Neuronal stem cell (in vitro differentiated cells): ENCODE measurements around the gene PIGN.

Source experiments
- DNase-seq: peaks from one replicate; pipeline ENCODE4 v3.0.0-alpha.2; 2013; ENCODE audit warnings: low spot score
- H2AFZ ChIP-seq: one replicate; pipeline ENCODE4 v1.6.1; 2013; ENCODE audit warnings: mild to moderate bottlenecking, low read length, inconsistent platforms
- H2AK5ac ChIP-seq: 2 replicates; pipeline ENCODE4 v1.6.1; 2013; ENCODE audit warnings: low read depth, mild to moderate bottlenecking, inconsistent platforms, low read length, moderate library complexity, mixed read lengths
- H2BK120ac ChIP-seq: 2 replicates; pipeline ENCODE4 v1.6.1; 2013; ENCODE audit warnings: low read depth, mild to moderate bottlenecking, inconsistent platforms, low read length, moderate library complexity, mixed read lengths
- H2BK12ac ChIP-seq: one replicate; pipeline ENCODE4 v1.6.1; 2013; ENCODE audit warnings: low read length, inconsistent platforms
- H2BK15ac ChIP-seq: 2 replicates; pipeline ENCODE4 v1.6.1; 2013; ENCODE audit warnings: mild to moderate bottlenecking, low read length, inconsistent platforms, mixed read lengths
- H2BK5ac ChIP-seq: one replicate; pipeline ENCODE4 v1.6.1; 2013; ENCODE audit warnings: inconsistent platforms, mild to moderate bottlenecking, low read length, moderate library complexity
- H3K14ac ChIP-seq: one replicate; pipeline ENCODE4 v1.6.1; 2013; ENCODE audit warnings: low read length, inconsistent platforms
- H3K18ac ChIP-seq: 2 replicates; pipeline ENCODE4 v1.6.1; 2013; ENCODE audit warnings: low read length, inconsistent platforms
- H3K23ac ChIP-seq: 2 replicates; pipeline ENCODE4 v1.6.1; 2013; ENCODE audit warnings: low read depth, mild to moderate bottlenecking, mixed read lengths, low read length, inconsistent platforms; ENCODE audit not compliant: poor library complexity
- H3K27ac ChIP-seq: replicated peaks from 3 replicates; pipeline ENCODE4 v1.5.1; 2013; ENCODE audit warnings: low read length, inconsistent platforms
- H3K27me3 ChIP-seq, 3 experiments: 2 replicates each; pipeline ENCODE4 v1.6.1; 2013; ENCODE audit warnings: low read length in 3 of 3, mild to moderate bottlenecking in 2 of 3, inconsistent platforms in 1 of 3, low read depth in 1 of 3, mixed read lengths in 1 of 3, moderate library complexity in 1 of 3; ENCODE audit not compliant: control insufficient read depth in 3 of 3, insufficient read depth in 3 of 3
- H3K36me3 ChIP-seq, 2 donors: replicated peaks in 1 of 2; 2 replicates each; pipeline ENCODE4 v1.6.1; 2013; ENCODE audit warnings: low read length in 2 of 2; ENCODE audit not compliant: control insufficient read depth in 2 of 2, insufficient read depth in 2 of 2
- H3K4ac ChIP-seq: 2 replicates; pipeline ENCODE4 v1.6.1; 2013; ENCODE audit warnings: inconsistent platforms, mild to moderate bottlenecking, low read length, moderate library complexity
- H3K4me1 ChIP-seq, 2 donors: 1 replicate in 1 of 2; 2 replicates in 1 of 2; pipeline ENCODE4 v1.6.1; 2013; ENCODE audit warnings: low read length in 2 of 2, low read depth in 1 of 2; ENCODE audit not compliant: control insufficient read depth in 2 of 2, insufficient read depth in 1 of 2
- H3K4me2 ChIP-seq: one replicate; pipeline ENCODE4 v1.6.1; 2013; ENCODE audit warnings: mild to moderate bottlenecking, low read length, inconsistent platforms; ENCODE audit not compliant: insufficient read depth, poor library complexity, severe bottlenecking
- H3K4me3 ChIP-seq, 2 donors: 2 replicates each; pipeline ENCODE4 v1.5.1; 2013; ENCODE audit warnings: low read length in 2 of 2, mild to moderate bottlenecking in 2 of 2, inconsistent platforms in 1 of 2, moderate library complexity in 1 of 2
- H3K79me1 ChIP-seq: one replicate; pipeline ENCODE4 v1.6.1; 2013; ENCODE audit warnings: low read depth, mild to moderate bottlenecking, inconsistent platforms, low read length, moderate library complexity
- H3K9ac ChIP-seq: one replicate; pipeline ENCODE4 v1.6.1; 2013; ENCODE audit warnings: mild to moderate bottlenecking, low read depth, low read length, inconsistent platforms; ENCODE audit not compliant: poor library complexity
- H3K9me3 ChIP-seq, 2 donors: replicated peaks in 1 of 2; 2 replicates each; pipeline versions ENCODE3 to v1.6.1; 2013; ENCODE audit warnings: low read length in 2 of 2, mild to moderate bottlenecking in 2 of 2, inconsistent platforms in 1 of 2, low read depth in 1 of 2, mixed read lengths in 1 of 2, moderate library complexity in 1 of 2; ENCODE audit not compliant: control insufficient read depth in 2 of 2, insufficient read depth in 1 of 2
- H4K8ac ChIP-seq: one replicate; pipeline ENCODE4 v1.6.1; 2013; ENCODE audit warnings: low read depth, mild to moderate bottlenecking, inconsistent platforms, low read length, moderate library complexity
- H4K91ac ChIP-seq: one replicate; pipeline ENCODE4 v1.6.1; 2013; ENCODE audit warnings: low read length, low read depth, mild to moderate bottlenecking, inconsistent platforms; ENCODE audit not compliant: poor library complexity
- WGBS, 2 donors: extraction: QIAGEN DNeasy Blood & Tissue Kit; methylation state at CpG; one replicate each; pipeline ENCODE4 v1.1.7; 2013; ENCODE audit warnings: missing lambda C conversion rate in 2 of 2, mixed read lengths in 1 of 2; ENCODE audit not compliant: insufficient read length in 2 of 2, insufficient replicate concordance in 1 of 2; ENCODE audit errors: extremely low coverage in 2 of 2; 5-methylcytosine and 5-hydroxymethylcytosine counted together

The PIGN gene

DNA sequence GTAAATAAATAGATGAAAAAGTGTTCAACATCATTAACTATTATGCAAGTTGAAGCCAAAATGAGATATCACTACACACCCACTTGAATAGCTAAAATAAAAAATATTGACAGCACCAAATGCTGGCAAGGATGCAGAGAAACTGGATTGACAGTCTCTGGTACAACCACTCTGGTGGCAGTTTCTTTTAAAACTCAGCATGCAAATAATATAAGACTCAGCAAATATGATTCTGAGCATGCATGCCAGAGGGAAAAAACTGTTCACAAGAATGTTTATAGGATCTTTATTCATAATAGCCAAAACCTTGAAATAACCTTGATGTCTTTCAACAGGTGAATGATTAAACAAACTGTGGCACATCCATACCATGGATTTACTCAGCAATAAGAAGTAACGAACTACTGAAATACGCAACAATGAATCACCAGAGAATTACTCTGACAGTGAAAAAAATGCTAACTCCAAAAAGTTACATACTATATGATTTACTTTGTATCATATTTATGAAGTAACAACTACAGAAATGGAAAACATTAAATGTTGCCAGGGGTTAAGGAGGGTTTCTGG, 131.8 kb downstream of the PIGN start:
- Histone ChIP-seq H2AFZ (no peak overlapping the region), H3K27ac (no peak overlapping the region), H2BK15ac (no peak overlapping the region), H4K91ac (no peak overlapping the region), H2BK120ac (no peak overlapping the region), H3K4me2 (no peak overlapping the region), H3K18ac (no peak overlapping the region), H3K4me1 (no peaks in the 10 kb centered on the region), H2BK12ac (no peak overlapping the region), H2BK5ac (no peak overlapping the region), H3K36me3 (peaks cover 0 to 2% of the 10 kb centered on the region in 2 donors), H2AK5ac (no peak overlapping the region), H4K8ac (no peak overlapping the region), H3K4me3 (no peak overlapping the region), H3K4ac (no peak overlapping the region), H3K23ac (no peak overlapping the region), H3K14ac (no peak overlapping the region), H3K27me3 (no peaks in the 10 kb centered on the region), H3K9me3 (peaks cover 0 to 10% of the 10 kb centered on the region in 2 donors), H3K9ac (no peak overlapping the region), H3K79me1 (no peaks in the 10 kb centered on the region)
- DNase-seq = no peak
- WGBS, 2 donors = no CpG with 5 or more reads among the region's 2 CpGs

DNA sequence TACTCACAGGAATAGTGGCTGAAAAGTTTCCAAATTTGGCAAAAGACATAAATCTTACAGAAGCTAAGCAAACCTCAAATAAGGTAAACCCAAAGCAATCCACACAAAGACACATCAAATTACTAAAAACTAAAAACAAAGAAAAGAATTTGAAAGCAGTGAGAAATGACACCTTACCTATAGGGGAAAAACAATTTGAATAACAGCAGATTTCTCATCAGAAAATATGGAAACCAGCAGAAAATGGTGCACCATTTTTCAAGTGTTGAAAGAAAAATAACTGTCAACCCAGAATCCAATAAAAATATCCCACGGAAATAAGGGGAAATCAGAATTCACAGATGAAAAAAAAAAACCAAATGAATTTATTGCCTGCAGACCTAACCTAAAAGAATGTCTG, 138.6 kb downstream of the PIGN start:
- Histone ChIP-seq H3K18ac (no peak overlapping the region), H3K4me3 (no peak overlapping the region), H3K36me3 (peaks cover 0 to 2% of the 10 kb centered on the region in 2 donors), H3K79me1 (no peaks in the 10 kb centered on the region), H3K9me3 (peaks cover 3 to 10% of the 10 kb centered on the region in 2 donors), H3K27ac (no peak overlapping the region), H3K27me3 (no peaks in the 10 kb centered on the region), H2AFZ (no peak overlapping the region), H2BK5ac (no peak overlapping the region), H3K4ac (no peak overlapping the region), H3K4me1 (no peaks in the 10 kb centered on the region), H3K4me2 (no peak overlapping the region), H2AK5ac (no peak overlapping the region), H3K9ac (no peak overlapping the region), H3K23ac (no peak overlapping the region), H4K8ac (no peak overlapping the region), H2BK12ac (no peak overlapping the region), H2BK15ac (no peak overlapping the region), H2BK120ac (no peak overlapping the region), H4K91ac (no peak overlapping the region), H3K14ac (no peak overlapping the region)
- WGBS, 2 donors = no CpG with 5 or more reads among the region's 1 CpG
- no peak for DNase-seq

- Histone ChIP-seq H2BK15ac (no peak overlapping the region), H4K8ac (no peak overlapping the region), H3K79me1 (no peaks in the 10 kb centered on the region), H3K23ac (no peak overlapping the region), H2AK5ac (no peak overlapping the region), H3K27ac (no peak overlapping the region), H3K9ac (no peak overlapping the region), H2BK5ac (no peak overlapping the region), H3K4me1 (no peaks in the 10 kb centered on the region), H3K36me3 (no peaks in the 10 kb centered on the region), H2AFZ (no peak overlapping the region), H2BK12ac (no peak overlapping the region), H2BK120ac (no peak overlapping the region), H4K91ac (no peak overlapping the region), H3K4ac (no peak overlapping the region), H3K27me3 (no peaks in the 10 kb centered on the region), H3K4me2 (no peak overlapping the region), H3K18ac (no peak overlapping the region), H3K4me3 (no peak overlapping the region), H3K14ac (no peak overlapping the region), H3K9me3 (peaks cover 3 to 10% of the 10 kb centered on the region in 2 donors)
- DNase-seq = no peak
- WGBS, 2 donors = no CpG with 5 or more reads among the region's 2 CpGs
These were observed 141.5 kb downstream of the PIGN start for GRCh38 chr18:62045316-62045715.

DNA sequence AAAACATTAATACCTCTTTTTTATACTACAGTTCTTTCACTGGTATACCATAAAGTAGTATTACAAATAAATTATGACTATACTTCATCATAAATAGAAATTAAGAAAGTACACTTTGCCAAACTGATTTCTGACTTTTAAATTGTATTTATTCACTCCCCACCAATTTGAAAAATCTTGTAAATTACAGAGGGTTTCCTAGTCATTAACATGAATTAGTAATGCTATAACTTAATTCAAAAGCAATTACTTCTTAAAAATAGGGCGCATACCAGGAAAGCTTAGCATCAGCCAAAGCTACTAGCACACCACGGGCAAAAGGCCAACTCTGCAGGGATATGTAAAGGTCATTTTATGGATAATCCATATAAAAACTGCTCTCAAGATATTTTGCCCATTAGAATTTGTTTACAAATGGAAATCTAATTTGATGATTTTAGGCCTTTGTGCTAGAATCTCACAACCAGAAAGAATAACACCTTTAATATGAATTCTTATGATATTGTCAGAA, 142.3 kb downstream of the PIGN start:
- H3K14ac ChIP-seq = no peak overlapping the region
- no peaks in the 10 kb centered on the region for H3K79me1 ChIP-seq
- H3K36me3 ChIP-seq = no peaks in the 10 kb centered on the region
- H4K8ac ChIP-seq = no peak overlapping the region
- peaks cover 3 to 10% of the 10 kb centered on the region in 2 donors for H3K9me3 ChIP-seq
- no peaks in the 10 kb centered on the region for H3K4me1 ChIP-seq
- no peak overlapping the region for H3K4me2 ChIP-seq
- H3K27ac ChIP-seq = no peak overlapping the region
- H4K91ac ChIP-seq = no peak overlapping the region
- no peak overlapping the region for H2BK5ac ChIP-seq
- H2BK15ac ChIP-seq = no peak overlapping the region
- no peak overlapping the region for H2AFZ ChIP-seq
- no peaks in the 10 kb centered on the region for H3K27me3 ChIP-seq
- H2BK12ac ChIP-seq = no peak overlapping the region
- H3K23ac ChIP-seq = no peak overlapping the region
- no peak for DNase-seq
- no peak overlapping the region for H2AK5ac ChIP-seq
- no peak overlapping the region for H2BK120ac ChIP-seq
- H3K4ac ChIP-seq = no peak overlapping the region
- no peak overlapping the region for H3K9ac ChIP-seq
- no peak overlapping the region for H3K18ac ChIP-seq
- H3K4me3 ChIP-seq = no peak overlapping the region
- no CpG with 5 or more reads among the region's 2 CpGs for WGBS, 2 donors
